ENCODE results near the gene NECTIN1. TPM values are rescaled to one million over a fixed set of nuclear protein-coding genes. Genes with fewer than 3 reads are reported as not detected.
A peak's percentile ranks its signal among the peaks of the same experiment; 100 is the strongest.

Gene NECTIN1
- total RNA-seq, 6 donors from 2014 or later = 1.4 to 12.6 (median 7.6) TPM

GRCh38 chr11:119629085-119629484, 99.9 kb downstream of the NECTIN1 start:
- H3K4me3 ChIP-seq = no peak overlapping the region
- 76 to 88% methylated on average over 8 of the region's 9 CpGs for WGBS, 2 donors
- no peak overlapping the region for H3K27ac ChIP-seq
- H3K9me3 ChIP-seq = no peaks in the 10 kb centered on the region
- ATAC-seq (ENCODE audit: low FRiP score in 2 of 2) (no peak), DNase-seq (peak in 1 of 2 donors; percentile 38)
- no peaks in the 10 kb centered on the region for H3K36me3 ChIP-seq
- TF ChIP-seq EP300 (IDR thresholded peaks at IDR 0.05) = no peak
- no peak for TF ChIP-seq CTCF (IDR thresholded peaks at IDR 0.05)
- no peak for TF ChIP-seq POLR2AphosphoS5 (IDR thresholded peaks at IDR 0.05)
- no peak for TF ChIP-seq POLR2A (IDR thresholded peaks at IDR 0.05)
- no peaks in the 10 kb centered on the region for H3K4me1 ChIP-seq
- no peaks in the 10 kb centered on the region for H3K27me3 ChIP-seq

GRCh38 chr11:119627286-119627685, 101.7 kb downstream of the NECTIN1 start:
- ATAC-seq (ENCODE audit: low FRiP score in 2 of 2) (no peak), DNase-seq (peak in 1 of 2 donors; percentile 20)
- no peaks in the 10 kb centered on the region for H3K27me3 ChIP-seq
- no peak overlapping the region for H3K4me3 ChIP-seq
- H3K9me3 ChIP-seq = no peaks in the 10 kb centered on the region
- no peaks in the 10 kb centered on the region for H3K4me1 ChIP-seq
- no peak overlapping the region for H3K27ac ChIP-seq
- no peak for TF ChIP-seq POLR2A (IDR thresholded peaks at IDR 0.05)
- TF ChIP-seq POLR2AphosphoS5 (IDR thresholded peaks at IDR 0.05) = no peak
- no peak for TF ChIP-seq CTCF (IDR thresholded peaks at IDR 0.05)
- no peak for TF ChIP-seq EP300 (IDR thresholded peaks at IDR 0.05)
- no peaks in the 10 kb centered on the region for H3K36me3 ChIP-seq
- WGBS, 2 donors = 76 to 77% methylated on average over 6 of the region's 6 CpGs

GRCh38 chr11:119626871-119627270, 102.1 kb downstream of the NECTIN1 start:
- no peak overlapping the region for H3K27ac ChIP-seq
- TF ChIP-seq POLR2AphosphoS5 (IDR thresholded peaks at IDR 0.05) = no peak
- no peak for TF ChIP-seq EP300 (IDR thresholded peaks at IDR 0.05)
- no peak for TF ChIP-seq CTCF (IDR thresholded peaks at IDR 0.05)
- TF ChIP-seq POLR2A (IDR thresholded peaks at IDR 0.05) = no peak
- H3K4me3 ChIP-seq = no peak overlapping the region
- H3K27me3 ChIP-seq = no peaks in the 10 kb centered on the region
- no peaks in the 10 kb centered on the region for H3K9me3 ChIP-seq
- H3K4me1 ChIP-seq = no peaks in the 10 kb centered on the region
- DNase-seq (peak in 1 of 2 donors; percentile 60), ATAC-seq (ENCODE audit: low FRiP score in 2 of 2) (peak in 1 of 2 donors; percentile 6)
- WGBS, 2 donors = 59 to 78% methylated on average over 2 to 7 of the region's 7 CpGs
- H3K36me3 ChIP-seq = no peaks in the 10 kb centered on the region

GRCh38 chr11:119626197-119626841, 102.7 kb downstream of the NECTIN1 start:
- Histone ChIP-seq H3K4me1 (no peaks in the 10 kb centered on the region), H3K9me3 (no peaks in the 10 kb centered on the region), H3K4me3 (no peak overlapping the region), H3K27me3 (no peaks in the 10 kb centered on the region), H3K36me3 (no peaks in the 10 kb centered on the region), H3K27ac (no peak overlapping the region)
- DNase-seq (no peak), ATAC-seq (ENCODE audit: low FRiP score in 2 of 2) (no peak)
- 46 to 51% methylated on average over 5 to 7 of the region's 7 CpGs for WGBS, 2 donors
- TF ChIP-seq POLR2A (IDR thresholded peaks at IDR 0.05) = no peak
- TF ChIP-seq POLR2AphosphoS5 (IDR thresholded peaks at IDR 0.05) = no peak
- no peak for TF ChIP-seq CTCF (IDR thresholded peaks at IDR 0.05)
- TF ChIP-seq EP300 (IDR thresholded peaks at IDR 0.05) = no peak

Data from upper lobe of left lung (tissue), 6 donors.